Measurements from ENCODE around the gene LIPC.

Gene LIPC

GRCh38 chr15:58391088-58391487 is 40.7 kb upstream of the LIPC start:
- DNase-seq, result no peak
- Histone ChIP-seq H3K4me1 (ENCODE audit: low read length) (peaks cover 16% of the 10 kb centered on the region; the same call in 1 of the 2 replicates), H3K27me3 (replicated peaks; ENCODE audit: insufficient read depth, low read length) (no peaks in the 10 kb centered on the region), H2AFZ (ENCODE audit: low read length) (no peak overlapping the region), H3K4me3 (ENCODE audit: low read length) (no peak overlapping the region), H3K9me3 (replicated peaks; ENCODE audit: insufficient read depth, low read length) (no peaks in the 10 kb centered on the region), H4K20me1 (ENCODE audit: insufficient read depth, low read length) (no peaks in the 10 kb centered on the region), H3K9me2 (replicated peaks; ENCODE audit: insufficient read depth, low read length) (no peaks in the 10 kb centered on the region), H3K79me2 (ENCODE audit: low read length) (no peaks in the 10 kb centered on the region), H3K9ac (ENCODE audit: low read length) (no peak overlapping the region), H3F3A (ENCODE audit: insufficient read depth, low read length) (no peaks in the 10 kb centered on the region), H3K4me2 (ENCODE audit: low read depth, low read length) (no peak overlapping the region), H3K36me3 (replicated peaks; ENCODE audit: insufficient read depth, low read length) (no peaks in the 10 kb centered on the region), H3K27ac (ENCODE audit: low read length) (no peak overlapping the region)
- TF ChIP-seq EZH2phosphoT487 (IDR thresholded peaks at IDR 0.05; ENCODE audit: low read length) (no peak), EZH2 (optimal IDR thresholded peaks at IDR 0.05; ENCODE audit: low read depth, low read length) (no peak), CTCF (IDR thresholded peaks at IDR 0.05; ENCODE audit: low read length) (no peak)

DNA sequence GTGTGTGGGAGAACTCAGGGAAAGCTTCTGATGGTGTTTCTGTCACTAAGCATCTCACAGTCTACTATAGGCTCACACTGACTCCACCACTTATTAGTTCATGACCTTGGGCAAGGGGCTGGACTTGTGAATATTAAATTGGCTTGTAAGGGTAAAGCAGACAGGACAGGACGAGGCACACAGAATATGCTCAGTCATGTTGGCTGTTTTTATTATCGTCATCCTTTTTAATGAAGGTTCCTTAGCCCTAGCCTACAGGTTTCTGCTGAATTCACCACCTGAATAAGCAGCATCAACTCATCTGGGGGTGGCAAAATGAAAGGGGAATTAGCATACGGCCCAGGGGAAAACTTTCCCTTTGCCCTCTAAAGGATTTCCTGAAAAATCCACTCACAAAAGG is 39.6 kb upstream of the LIPC start:
- Histone ChIP-seq H3K4me3 (ENCODE audit: low read length) (no peak overlapping the region), H3K36me3 (replicated peaks; ENCODE audit: insufficient read depth, low read length) (no peaks in the 10 kb centered on the region), H4K20me1 (ENCODE audit: insufficient read depth, low read length) (no peaks in the 10 kb centered on the region), H3K4me1 (ENCODE audit: low read length) (peaks cover 16% of the 10 kb centered on the region; the same call in 1 of the 2 replicates), H3F3A (ENCODE audit: insufficient read depth, low read length) (no peaks in the 10 kb centered on the region), H3K27ac (ENCODE audit: low read length) (no peak overlapping the region), H3K9me3 (replicated peaks; ENCODE audit: insufficient read depth, low read length) (no peaks in the 10 kb centered on the region), H3K9ac (ENCODE audit: low read length) (no peak overlapping the region), H2AFZ (ENCODE audit: low read length) (no peak overlapping the region), H3K27me3 (replicated peaks; ENCODE audit: insufficient read depth, low read length) (no peaks in the 10 kb centered on the region), H3K9me2 (replicated peaks; ENCODE audit: insufficient read depth, low read length) (no peaks in the 10 kb centered on the region), H3K4me2 (ENCODE audit: low read depth, low read length) (no peak overlapping the region), H3K79me2 (ENCODE audit: low read length) (no peaks in the 10 kb centered on the region)
- DNase-seq, result no peak
- no peak for TF ChIP-seq EZH2 (optimal IDR thresholded peaks at IDR 0.05; ENCODE audit: low read depth, low read length)
- TF ChIP-seq EZH2phosphoT487 (IDR thresholded peaks at IDR 0.05; ENCODE audit: low read length), result no peak
- TF ChIP-seq CTCF (IDR thresholded peaks at IDR 0.05; ENCODE audit: low read length), result no peak

GRCh38 chr15:58392611-58393161 is 39.1 kb upstream of the LIPC start:
- Histone ChIP-seq H3K4me3 (ENCODE audit: low read length) (no peak overlapping the region), H3K9ac (ENCODE audit: low read length) (no peak overlapping the region), H3K79me2 (ENCODE audit: low read length) (no peaks in the 10 kb centered on the region), H3K4me2 (ENCODE audit: low read depth, low read length) (no peak overlapping the region), H3K9me3 (replicated peaks; ENCODE audit: insufficient read depth, low read length) (no peaks in the 10 kb centered on the region), H3K27me3 (replicated peaks; ENCODE audit: insufficient read depth, low read length) (no peaks in the 10 kb centered on the region), H3K27ac (ENCODE audit: low read length) (no peak overlapping the region), H3K9me2 (replicated peaks; ENCODE audit: insufficient read depth, low read length) (no peaks in the 10 kb centered on the region), H4K20me1 (ENCODE audit: insufficient read depth, low read length) (no peaks in the 10 kb centered on the region), H3F3A (ENCODE audit: insufficient read depth, low read length) (no peaks in the 10 kb centered on the region), H3K36me3 (replicated peaks; ENCODE audit: insufficient read depth, low read length) (no peaks in the 10 kb centered on the region), H2AFZ (ENCODE audit: low read length) (no peak overlapping the region), H3K4me1 (ENCODE audit: low read length) (peaks cover 16% of the 10 kb centered on the region; the same call in 1 of the 2 replicates)
- DNase-seq, result no peak
- TF ChIP-seq EZH2 (optimal IDR thresholded peaks at IDR 0.05; ENCODE audit: low read depth, low read length) (no peak), CTCF (IDR thresholded peaks at IDR 0.05; ENCODE audit: low read length) (no peak), EZH2phosphoT487 (IDR thresholded peaks at IDR 0.05; ENCODE audit: low read length) (no peak)
